Measurements from ENCODE around the gene SUGCT.
A peak's percentile ranks its signal among the peaks of the same experiment; 100 is the strongest.
"Not testable (repeated sequence)": the region's sequence is repeated elsewhere in the genome, so short reads cannot be mapped to it uniquely, and the experiment has no call there.

SUGCT gene
- 0 to 0.33 (median 0.10) reads per million in 18 experiments for total RNA-seq

GRCh38 chr7:40134428-40135316, at the start of gene SUGCT, which contains the start of gene MPLKIP:
Gene SUGCT, plus strand, starts transcription at chr7:40135005.
Gene MPLKIP, minus strand, starts transcription at chr7:40134622. Its CDS starts 55 bp downstream, at chr7:40134567.
- peak; percentile 88 to 91 for DNase-seq

- DNase-seq = no peak
These were observed 42.6 kb upstream of the SUGCT start for GRCh38 chr7:40092182-40092581.

DNA sequence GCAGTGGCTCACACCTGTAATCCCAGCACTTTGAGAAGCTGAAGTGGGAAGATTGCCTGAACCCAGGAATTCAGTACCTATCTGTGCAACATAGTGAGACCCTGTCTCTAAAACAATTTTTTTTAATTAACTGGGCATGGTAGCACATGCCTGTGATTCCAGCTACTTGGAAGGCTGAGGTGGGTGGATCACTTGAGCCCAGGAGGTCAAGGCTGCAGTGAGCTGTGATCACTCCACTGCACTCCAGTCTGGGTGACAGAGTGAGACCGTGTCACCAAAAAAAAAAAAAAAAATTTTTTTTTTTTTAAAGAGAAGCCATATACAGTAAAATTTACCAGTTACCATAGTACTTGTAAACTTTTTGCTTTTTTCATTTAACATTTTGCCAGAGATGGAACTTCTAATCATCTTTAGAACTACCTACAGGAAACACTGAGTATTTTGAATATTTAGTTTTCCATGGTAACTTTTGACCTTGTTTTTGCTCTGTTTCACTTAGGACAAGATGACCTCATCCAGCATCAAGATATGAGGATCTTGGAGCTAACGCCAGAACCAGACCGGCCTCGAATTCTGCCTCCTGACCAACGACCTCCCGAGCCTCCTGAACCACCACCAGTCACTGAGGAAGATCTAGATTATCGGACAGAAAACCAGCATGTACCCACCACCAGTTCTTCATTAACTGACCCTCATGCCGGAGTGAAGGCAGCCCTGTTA, 41.0 kb upstream of the SUGCT start:
- no peak for DNase-seq

GRCh38 chr7:40095230-40095629, 39.6 kb upstream of the SUGCT start:
- DNase-seq = no peak

GRCh38 chr7:40095695-40096327, 39.0 kb upstream of the SUGCT start:
- DNase-seq = no peak

GRCh38 chr7:40097728-40098127, 37.1 kb upstream of the SUGCT start:
- no peak for DNase-seq

- no peak for DNase-seq
These were observed 36.0 kb upstream of the SUGCT start for GRCh38 chr7:40098810-40099209.

GRCh38 chr7:40099837-40100236, 35.0 kb upstream of the SUGCT start:
- DNase-seq = no peak

- no peak for DNase-seq
These were observed 33.6 kb upstream of the SUGCT start for GRCh38 chr7:40101201-40101600.

DNA sequence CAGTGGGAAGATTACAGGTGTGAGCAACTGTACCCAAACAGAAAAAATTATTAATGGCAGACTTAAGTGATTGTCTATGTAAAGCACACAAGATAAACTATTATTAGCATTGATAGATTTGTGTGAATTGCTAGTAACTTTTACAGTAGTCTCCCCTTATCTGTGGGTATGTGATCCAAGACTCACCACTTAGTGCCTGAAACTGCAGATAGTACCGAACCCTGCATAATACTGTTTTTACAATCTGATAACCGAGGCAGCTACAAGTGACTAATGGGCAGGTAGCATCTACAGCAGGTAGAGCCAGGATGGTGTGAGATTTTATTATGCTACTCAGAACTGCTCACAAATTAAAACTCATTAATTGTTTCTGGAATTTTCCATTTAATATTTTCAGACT, 31.9 kb upstream of the SUGCT start:
- DNase-seq = no peak

GRCh38 chr7:40105879-40106473, 28.8 kb upstream of the SUGCT start:
- peak; percentile 43 to 50 for DNase-seq

GRCh38 chr7:40115936-40116335, 18.9 kb upstream of the SUGCT start:
- no peak for DNase-seq

GRCh38 chr7:40117199-40117598, 17.6 kb upstream of the SUGCT start:
- DNase-seq = not testable (repeated sequence)

DNA sequence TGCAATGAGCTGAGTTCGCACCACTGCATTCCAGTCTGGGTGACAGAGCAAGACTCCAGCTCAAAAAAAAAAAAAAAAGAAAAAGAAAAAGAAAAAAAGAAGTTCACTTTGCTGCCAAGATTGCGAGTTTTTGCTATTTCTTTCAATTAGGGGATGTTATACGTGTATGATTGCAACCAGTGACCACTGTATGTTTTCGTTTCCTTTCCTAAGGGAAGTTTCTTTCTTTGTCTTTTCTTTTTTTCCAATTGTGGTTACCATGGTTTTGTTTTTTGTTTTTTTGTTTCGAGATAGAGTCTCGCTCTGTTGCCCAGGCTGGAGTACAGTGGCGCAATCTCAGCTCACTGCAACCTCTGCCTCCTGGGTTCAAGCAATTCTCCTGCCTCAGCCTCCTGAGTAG, 16.6 kb upstream of the SUGCT start:
- DNase-seq = not testable (repeated sequence)

DNA sequence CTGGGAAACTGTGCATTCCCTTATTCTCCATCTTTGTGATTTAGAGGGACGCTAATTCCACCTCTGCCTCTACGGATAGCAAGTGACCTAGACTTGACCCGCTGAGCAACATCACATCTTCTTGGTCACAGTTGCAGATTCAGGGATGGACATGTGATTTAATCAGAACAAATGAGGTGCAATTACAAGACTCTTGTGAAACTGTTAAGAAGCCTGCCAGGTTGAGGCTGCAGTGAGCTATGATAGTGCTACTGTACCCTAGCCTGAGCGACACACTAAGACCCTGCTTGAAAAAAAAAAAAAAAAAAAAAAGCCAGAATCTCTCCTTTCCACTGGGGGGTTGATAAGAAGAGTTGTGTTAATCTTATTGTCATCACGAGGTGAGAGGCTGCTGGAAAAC, 14.8 kb upstream of the SUGCT start:
- DNase-seq = no peak

- not testable (repeated sequence) for DNase-seq
These were observed 12.5 kb upstream of the SUGCT start for GRCh38 chr7:40122100-40122939.

- DNase-seq = no peak
These were observed 11.9 kb upstream of the SUGCT start for GRCh38 chr7:40122940-40123254.

DNA sequence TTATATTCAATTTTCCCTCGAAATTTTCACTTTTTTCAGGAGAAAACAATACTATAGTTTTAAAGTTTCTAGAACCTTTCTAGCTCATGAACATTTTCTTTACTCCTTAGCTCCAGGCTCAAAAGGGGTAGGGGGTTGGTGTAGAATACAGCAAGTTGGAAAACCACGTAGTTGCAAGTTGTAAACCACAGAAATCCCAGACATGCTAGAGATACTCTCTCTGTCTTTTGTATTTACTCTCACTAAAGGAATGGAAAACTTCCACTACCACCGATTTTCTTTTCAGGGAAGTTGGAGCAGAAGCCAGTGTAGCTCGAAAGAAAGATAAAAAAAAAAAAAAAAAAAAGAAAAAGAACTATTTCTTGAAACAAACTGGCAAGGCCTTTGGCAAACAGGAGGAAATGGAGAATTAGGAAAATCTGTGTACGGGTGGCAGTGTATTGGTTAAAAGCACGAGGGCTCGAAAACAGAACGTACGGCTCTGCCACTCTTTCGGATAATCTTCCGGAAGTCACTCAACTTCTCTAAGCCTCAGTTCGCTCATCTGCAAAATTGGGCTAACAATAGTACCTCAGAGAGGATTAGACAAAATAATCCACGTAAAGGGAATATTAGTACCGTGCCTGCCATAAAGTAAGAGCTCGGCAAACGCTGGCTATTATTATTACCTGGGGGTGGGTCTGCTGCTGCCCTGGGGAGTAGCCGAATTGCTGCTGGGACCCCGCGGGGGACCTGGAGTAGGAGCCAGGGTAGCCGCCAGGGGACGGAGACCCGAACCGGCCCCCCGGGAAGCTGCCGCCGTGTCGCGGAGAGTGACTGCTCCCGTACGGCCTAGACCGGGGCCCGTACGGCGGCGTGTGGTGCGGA, 1.0 kb upstream of the SUGCT start:
- DNase-seq = peak; percentile 40

GRCh38 chr7:40135317-40135610, 459 bp downstream of the SUGCT start:
- no peak for DNase-seq

GRCh38 chr7:40137563-40137962, 2.8 kb downstream of the SUGCT start:
- no peak for DNase-seq

GRCh38 chr7:40138973-40139372, 4.2 kb downstream of the SUGCT start:
- no peak for DNase-seq

Data from inflammatory macrophage (primary cell).